ENCODE data around the gene GLRA3.
"Not testable (repeated sequence)": the region's sequence is repeated elsewhere in the genome, so short reads cannot be mapped to it uniquely, and the experiment has no call there.

GLRA3 gene

DNA sequence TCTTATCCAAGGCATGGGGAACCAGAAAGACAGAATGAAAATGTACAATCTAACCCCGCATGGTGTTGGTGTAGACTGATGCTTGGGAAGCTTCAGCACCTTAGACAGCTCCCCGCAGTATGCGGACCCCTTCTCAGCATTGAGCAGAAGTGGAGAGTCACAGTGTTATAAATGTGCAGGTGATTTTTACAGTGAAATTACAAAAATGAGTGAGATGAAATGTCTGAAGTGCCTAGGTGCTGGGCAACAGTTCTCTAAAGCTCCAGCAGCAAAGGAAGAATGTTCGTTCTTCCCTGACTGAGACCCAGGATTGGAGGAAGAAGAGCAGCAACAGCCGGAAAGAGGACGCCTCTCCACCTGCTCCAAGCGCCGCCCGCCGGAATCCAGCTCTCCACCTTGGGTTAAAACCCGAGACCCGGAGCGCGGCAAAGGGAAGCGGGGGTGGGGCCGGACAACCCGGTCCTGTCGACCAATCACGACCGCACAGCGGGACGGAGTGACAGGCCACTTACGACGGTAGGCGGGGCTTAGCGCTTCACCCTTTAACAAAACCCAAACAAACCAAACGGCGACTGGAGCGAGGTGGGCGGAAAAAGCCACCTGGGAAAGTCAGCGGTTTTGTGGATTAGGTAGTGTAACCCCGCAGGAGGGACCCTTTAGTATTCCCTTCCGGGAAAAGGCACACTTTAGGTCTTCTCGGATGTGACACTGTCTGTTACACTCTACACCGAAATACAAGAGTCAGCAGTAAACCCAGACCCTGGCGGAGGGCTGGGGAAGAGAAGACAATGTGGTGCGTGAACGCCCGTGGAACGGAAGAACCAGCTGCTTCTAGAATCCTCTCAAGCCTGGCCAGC is at the start of gene GLRA3:
GLRA3 (minus strand) TSS at position 403 of the 857 bp plus-strand sequence. CDS start 436 bp downstream, outside the sequence.
- DNase-seq = no peak

DNA sequence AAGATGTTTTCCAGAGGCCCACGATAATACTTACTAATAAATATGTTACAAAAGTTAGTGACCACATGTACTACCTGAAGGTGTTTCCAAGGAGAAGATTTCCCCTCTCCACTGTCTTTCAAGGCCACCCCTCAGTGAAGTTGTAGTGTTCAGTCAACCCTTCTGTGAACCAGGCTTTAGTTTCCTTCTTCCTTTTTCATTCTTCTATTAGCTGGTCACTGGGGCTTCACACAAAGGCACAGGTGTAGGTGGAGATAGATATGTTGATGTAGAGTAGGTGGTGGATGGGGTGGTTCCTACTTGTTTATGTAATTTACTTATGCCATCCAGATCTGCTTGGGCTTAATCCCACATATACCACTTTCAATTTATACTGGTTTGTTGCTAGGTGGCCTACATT is 45.9 kb upstream of the GLRA3 start:
- no peak for DNase-seq

DNA sequence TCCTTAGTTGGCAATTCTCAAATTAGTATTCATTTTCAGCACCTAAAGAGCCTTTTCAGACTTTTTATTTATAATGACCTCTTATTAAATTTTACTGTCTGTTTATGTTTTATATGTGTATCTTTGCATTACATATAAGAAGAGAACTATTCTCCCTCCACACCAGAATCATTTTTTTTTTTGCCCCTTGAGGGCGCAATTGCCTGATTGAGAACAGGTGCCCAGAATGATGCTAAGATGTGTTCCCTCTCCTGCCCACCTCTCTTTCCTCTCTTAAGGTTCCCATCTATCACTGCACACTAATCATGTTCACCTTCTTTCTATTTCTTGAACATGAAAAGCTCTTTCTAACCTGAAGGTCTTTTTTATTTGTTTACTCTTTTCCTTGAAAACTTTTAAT is 44.9 kb upstream of the GLRA3 start:
- DNase-seq = no peak

DNA sequence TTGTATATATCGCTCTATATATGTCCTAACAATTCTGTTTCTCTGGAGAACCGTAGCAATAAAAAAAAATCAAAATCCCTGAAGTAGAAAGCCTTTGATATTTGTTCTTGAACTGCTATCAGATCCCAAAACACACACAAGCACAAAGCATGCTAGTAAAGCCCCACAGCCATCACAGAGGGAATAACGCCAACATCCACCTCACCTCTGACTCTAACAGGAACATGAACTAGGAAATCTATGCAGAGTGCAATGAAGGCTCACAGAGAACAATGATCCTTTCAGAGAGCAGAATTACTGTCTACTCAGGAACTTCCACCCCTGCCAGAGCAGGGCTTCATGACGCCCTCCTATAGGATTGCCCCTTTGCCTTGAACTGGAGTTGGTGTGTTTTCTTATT is 44.1 kb upstream of the GLRA3 start:
- DNase-seq = not testable (repeated sequence)

DNA sequence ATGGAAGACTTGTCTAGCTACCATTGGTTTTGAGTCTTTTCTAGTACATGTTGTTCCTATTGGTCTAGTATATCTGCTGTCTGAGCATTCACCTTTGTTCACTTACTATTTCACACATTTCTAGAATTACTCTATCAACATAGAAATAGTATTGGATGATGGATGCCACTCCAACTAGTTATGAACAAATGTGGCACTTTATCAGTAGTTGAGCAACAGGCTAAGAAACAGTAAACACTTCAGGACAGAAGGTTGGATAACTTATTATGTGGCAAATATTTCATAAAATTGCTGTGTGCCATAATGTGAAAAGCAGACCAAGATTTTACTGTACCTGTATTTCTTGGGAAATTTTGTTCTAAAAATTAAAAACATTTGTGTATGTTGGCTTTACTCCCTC is 42.4 kb upstream of the GLRA3 start:
- no peak for DNase-seq

DNA sequence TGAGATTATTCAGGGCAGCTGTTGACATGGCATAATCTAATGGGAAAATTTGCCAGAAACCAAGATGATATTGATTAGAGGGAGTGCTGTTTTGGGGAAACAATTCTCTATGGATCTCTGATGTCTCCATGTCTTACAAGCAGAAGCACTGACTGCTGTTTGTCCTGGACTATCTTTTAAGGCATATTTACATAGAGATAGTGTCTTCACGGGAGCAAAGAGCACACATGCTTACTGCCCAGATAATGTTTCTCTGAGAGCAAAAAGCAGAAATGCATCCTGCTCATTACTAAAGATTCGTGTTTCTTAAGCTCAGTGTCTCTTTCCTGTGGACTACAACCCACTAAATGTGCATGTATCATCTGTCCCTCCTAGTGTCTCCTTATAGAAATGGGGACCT is 41.3 kb upstream of the GLRA3 start:
- DNase-seq = no peak

DNA sequence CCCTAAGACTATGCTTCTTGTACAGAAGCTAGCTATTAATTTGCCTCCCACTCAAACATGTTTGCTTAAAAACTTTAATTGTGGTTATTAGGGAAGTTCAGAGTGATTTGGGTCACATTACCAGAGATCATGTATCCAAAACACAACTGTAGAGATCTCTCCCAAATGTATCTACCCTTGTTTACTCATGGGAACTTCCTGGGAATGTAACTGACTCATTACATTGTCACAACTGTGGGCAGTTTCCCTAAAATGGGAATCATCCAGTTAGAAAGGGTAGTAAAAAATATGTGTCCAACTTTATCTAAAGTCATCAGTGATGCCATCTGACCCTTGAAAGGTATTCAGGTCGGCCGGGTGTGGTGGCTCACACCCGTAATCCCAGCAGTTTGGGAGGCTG is 40.3 kb upstream of the GLRA3 start:
- DNase-seq = no peak

DNA sequence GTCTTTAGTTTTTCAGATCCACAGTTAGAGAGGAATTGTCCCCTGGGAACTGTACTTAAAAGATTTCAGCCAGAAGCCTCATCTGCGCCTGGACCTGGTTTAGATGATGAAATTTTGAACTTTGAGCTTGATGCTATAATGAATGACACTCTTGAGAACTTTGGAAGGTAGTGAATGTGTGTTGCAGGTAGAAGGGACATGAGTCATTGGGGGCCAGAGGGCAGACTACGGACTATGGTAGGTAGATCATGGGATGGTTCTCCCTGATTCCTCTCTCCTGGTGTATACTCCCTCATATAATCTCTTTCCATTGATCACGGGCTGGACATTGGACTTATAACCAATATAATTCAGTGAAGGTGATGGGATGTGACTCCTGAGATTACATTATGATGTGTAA is 38.9 kb upstream of the GLRA3 start:
- no peak for DNase-seq

DNA sequence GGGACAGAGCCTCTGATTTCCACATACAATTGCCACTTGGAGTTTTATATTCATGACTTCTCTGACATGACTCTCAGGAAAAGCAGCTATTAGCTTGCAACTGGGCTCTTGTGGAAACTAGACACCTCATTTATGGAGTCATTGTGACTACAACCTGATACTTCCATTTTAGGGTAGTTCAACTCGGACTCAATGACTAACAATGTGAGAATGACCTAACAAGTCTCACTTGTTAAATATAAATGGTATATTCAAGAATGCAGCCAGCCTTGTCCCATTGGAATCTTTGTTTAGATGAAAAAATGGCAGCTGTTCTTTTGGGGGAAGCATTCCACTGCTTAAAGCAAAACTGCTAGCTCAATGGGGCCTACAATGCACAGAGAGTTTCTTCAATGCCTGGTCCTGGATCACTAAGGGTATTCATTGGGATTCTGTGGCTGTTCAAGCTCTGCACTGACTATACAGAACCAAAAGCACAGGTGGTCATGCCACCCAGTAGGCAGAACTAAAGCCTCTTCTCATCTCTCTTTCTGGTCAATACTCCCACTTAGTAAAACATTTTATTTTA is 36.5 kb upstream of the GLRA3 start:
- DNase-seq = no peak

DNA sequence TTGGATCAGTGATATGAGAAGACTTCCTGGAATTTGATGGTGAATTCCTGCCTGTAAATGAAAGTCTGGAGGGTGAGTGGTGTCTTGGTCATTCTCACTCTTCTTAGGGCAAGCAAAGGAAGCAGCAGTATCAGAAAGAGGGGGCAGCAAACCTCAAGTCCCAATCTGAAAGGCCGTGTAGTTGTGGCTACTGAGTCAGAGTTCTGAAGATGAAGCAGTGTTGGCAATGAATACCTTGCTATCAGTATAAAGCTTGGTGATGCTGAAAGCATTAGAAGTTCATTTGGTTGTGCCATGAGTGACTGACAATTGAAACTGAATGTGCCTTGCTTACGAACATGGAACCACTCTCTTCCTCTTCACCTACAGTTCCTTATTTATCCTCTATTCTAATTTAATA is 35.0 kb upstream of the GLRA3 start:
- no peak for DNase-seq

DNA sequence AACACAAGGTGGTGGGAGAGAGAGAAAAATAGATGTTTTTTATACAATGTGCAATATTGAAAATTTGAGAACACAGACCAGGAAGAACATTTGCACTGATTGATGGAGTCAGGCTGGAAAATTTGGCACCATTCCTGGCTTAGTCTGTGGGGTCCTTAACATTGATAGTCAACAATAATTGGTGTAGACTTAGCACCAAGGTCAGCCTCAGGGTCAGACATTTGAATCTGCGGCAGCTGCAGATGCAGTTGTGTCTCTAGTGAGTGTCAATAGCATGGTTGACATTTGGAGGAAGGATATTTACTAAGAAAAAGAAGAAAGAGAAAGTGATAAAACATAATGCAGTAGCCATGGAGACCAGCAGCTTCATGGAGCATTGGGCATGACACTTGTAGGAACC is 31.5 kb upstream of the GLRA3 start:
- DNase-seq = no peak

DNA sequence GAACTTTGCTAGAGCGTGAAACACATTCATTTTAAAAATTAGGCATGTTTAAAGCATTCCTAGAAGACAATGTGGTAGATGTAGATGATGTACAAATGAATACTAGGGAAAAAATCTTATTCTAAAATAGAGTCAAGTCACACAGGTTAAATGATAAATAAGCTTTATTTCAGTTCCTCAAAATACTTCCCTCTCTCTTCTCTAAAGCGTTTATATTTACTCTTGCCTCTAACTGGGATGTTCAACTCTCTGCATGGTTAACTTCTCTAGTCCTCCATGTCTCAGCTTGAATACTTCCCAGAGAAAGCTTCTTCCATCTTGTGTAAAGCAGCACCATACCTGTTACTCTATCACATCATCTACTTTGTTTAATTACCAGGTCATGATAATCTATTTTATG is 30.9 kb upstream of the GLRA3 start:
- DNase-seq = no peak

DNA sequence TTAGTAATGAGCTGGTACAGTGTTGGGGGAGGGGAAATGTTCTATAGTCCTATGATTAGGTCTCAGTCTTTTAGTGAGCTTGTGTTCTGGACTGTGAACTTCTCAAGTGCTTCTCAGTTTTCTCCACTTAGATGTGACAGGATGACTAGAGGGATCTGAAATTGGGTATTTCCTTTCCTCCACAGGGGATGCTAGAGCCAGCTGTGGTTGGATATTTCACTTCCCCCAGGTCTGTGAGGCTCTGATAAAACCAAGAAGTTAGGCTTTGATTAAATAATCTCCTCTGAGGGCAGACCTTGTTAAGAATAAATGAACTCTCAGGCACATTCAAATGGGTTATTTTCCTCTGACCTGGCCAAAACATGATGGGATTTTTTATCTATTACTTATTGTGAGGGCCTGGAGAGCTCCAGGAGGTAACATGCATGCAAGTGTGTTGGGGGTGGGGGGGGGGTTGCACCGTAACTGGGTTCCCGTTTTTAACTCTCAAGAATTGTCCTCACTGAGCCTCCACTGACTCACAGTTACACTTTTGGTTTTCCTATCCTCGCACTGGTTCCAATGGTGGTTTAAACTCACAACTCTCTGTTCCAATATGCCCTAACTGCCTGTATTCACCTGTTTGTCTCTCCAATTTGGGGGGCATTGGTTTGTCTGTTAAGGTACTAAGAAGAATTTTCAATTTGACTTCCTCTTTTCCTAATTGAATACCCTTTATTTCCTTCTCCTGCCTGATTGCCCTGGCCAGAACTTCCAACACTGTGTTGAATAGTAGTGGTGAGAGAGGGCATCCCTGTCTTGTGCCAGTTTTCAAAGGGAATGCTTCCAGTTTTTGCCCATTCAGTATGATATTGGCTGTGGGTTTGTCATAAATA is 28.1 kb upstream of the GLRA3 start:
- DNase-seq = no peak

DNA sequence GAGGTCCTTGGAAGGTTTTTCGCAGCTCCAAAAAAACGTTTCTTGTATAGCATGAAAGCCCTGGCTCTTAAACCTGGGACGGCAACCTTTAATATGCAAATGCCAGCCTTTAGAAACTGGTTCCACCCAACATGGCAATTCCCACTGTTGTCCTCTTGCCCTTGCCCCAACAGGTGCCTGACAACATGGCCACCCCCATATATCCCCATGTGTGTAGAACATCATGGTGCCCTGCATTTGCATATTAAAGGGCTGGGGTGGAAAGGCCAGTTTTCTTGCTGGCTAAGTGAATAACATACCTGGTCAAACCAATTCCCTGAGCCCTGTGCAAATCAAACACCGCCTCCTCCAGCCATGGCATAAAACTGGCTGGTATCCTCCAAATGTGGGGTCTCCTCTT is 26.0 kb upstream of the GLRA3 start:
- no peak for DNase-seq

DNA sequence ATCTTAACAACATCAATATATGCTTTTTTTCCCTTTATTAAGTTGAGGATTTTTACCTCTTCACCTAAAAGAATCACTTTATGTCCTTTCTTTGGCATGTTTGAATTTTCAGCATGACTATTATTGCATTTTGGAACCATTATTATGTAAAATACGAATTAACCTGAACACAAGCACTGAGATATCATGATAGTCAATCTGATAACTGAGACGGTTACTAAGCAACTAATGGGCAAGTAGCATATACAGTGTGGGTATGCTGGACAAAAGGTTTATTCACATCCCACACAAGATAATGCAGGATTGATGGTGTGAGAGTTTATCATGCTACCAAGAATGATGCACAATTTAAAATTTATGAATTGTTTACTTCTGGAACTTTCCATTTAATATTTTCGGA is 24.6 kb upstream of the GLRA3 start:
- no peak for DNase-seq

DNA sequence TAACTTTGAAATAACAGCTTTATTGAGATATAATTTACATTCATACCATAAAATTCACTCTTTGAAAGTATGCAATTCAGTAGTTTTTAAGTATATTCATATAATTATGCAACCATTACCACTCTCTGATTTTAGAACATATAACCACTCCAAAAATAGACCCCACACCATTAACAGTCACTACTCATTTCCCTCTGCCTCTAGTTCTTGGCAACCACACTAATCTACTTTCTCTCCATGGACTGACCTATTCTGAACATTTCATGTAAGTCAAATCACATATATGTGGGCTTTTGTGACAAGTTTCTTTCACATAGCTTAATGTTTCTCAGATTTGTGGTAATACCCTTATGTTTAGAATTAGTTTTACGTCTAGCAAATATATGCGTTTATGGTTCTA is 19.5 kb upstream of the GLRA3 start:
- DNase-seq = no peak

DNA sequence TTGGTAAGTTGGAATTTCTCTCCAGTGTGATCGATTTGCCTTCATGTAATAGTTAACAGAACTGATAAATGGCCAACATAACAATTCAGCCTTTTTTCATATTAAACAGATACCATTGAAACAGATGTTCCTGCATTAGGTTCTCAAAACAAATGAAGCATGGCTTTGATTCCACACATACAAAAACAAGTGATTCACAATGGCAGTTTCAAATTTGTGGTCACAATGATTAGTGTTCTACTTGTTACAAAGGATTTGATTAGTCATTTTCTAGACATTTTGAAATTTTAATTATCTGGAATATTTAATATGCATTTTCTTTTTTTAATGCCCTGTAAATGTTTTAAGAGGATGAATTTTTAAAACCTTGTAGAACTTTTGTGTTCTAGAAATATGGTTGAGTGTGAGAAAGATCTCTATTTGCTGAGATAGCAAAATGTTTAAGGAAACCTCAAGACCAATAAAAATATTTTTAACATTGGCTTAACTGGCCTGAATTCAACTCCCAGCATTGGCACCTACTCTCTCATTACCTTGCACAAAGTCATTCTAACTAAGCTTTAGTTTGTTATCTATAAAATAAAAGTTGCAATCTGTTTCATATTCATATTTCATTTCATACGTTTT is 18.9 kb upstream of the GLRA3 start:
- DNase-seq = no peak

DNA sequence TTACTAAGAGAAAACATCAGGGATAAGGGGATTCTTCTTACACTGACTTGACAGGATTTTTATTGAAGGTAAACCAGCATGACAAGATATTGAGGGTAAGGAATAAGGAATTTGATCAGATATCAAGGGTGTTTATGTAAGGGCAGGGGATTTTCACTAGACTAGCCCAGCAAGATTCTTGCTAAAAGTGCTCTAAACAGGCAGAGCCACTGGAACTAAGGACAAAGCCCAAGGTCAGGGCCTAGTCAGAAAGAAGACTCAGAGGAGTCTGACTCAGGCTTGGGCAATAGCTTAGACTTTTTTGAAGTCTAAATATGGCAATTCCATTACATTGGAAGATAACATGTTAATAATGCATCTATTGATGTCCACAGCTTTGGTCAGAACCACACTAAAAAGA is 6.5 kb upstream of the GLRA3 start:
- no peak for DNase-seq

DNA sequence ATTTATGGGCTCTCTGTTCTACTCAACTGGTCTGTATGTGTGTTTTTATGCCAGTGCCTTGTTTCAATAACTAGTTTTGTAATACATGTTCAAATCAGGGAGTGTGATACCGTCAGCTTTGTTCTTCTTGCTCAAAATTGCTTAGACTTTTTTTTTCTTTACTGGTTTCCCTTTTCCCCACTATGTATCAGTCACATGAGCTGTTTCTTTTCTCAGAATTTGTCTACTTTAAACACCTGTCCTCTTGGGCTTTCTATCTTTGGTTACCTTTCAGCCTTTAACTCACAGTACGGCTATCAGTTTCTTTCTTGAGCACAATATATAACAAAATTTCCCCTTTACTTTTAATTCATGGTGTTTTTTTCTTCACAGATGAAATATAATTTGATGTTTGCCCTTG is 5.4 kb upstream of the GLRA3 start:
- DNase-seq = no peak

DNA sequence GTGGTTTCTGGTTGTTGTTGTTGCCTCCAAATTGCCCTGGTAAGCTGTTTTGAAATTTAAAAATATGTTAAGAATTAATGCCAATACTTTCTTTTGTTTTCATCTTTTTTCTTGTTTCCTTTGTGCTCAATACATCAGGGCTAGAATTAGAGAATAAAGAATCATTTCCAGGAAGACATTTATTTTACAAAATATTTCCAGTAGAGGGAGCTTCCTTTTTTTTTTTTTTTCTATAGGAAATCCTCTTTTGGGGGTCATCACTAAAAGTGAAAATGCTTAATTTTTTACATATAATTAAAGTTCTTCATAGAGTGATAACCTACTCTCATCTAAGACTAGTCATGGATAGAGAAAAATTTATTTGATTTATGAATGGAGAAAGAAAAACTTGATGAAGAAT is 2.4 kb downstream of the GLRA3 start:
- DNase-seq = no peak

DNA sequence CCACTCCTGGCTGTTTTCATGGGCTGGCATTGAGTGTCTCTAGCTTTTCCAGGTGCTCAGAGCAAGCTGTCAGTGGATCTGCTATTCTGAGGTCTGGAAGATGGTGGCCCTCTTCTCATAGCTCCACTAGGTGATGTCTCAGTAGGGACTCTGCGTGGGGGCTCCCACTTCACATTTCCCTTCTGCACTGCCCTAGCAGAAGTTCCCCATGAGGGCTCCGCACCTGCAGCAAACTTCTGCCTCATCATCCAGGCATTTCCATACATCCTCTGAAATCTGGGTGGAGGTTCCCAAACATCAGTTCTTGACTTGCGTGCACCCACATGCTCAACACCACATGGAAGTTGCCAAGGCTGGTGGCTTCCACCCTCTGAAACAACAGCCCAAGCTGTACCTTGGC is 13.8 kb downstream of the GLRA3 start:
- DNase-seq = no peak

DNA sequence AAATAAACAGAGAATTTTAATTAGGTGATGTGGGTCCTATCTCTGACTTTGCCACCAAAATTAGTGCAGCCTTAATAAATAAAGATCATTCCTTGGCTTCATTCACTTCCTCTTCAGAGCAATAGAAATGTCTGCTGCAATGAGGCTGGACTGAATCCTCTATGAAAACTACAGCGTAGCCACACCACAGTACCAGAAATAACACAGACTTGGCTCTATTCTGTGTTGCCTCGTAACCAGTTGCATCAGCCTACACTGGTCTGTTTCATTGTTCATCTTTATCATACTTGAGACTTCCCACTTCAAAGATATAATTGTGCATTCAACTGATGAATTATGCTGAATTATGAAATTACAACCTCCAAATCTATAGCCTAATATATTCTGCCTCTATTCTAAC is 15.8 kb downstream of the GLRA3 start:
- no peak for DNase-seq

DNA sequence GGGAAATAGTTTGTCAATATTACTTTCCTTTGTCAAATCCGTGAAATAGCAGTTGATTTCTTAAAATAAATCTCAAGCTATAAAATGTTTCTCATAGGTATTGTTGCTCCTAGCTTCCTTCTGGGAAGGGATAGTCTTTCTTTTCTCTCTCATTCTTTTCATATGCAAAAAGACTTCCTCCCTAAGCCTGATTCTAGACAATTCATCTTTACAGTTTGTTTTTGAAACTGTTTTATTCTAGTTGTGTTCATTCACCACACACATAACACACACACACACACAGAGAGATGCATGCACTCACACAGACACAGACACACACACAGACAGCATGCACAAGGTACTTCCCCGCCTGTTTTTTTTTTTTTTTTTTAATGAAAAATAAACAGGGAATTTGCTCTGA is 18.2 kb downstream of the GLRA3 start:
- no peak for DNase-seq
